Astrocyte of the cerebellum (primary cell): ENCODE results near the gene PEBP1.

Source experiments
- DNase-seq: peaks from one replicate; pipeline ENCODE4 v3.0.0-alpha.2; 2011; ENCODE audit warnings: low read depth
- H3K4me3 ChIP-seq: 2 replicates; pipeline ENCODE4 v1.5.1; 2011; ENCODE audit warnings: mild to moderate bottlenecking, low read depth, low read length, moderate library complexity
- in situ Hi-C: cut with HindIII; loops from 2 replicates; pipeline ENCODE4 v1.10.0; 2017; ENCODE audit warnings: low sequenced_read_pairs
- TF ChIP-seq, protein P1 (sequence below): IDR thresholded peaks from 2 replicates; pipeline ENCODE4 v1.5.1; 2012; ENCODE audit warnings: low read length, low read depth, moderate library complexity, mild to moderate bottlenecking; ENCODE audit errors: missing control alignments

Gene PEBP1

DNA sequence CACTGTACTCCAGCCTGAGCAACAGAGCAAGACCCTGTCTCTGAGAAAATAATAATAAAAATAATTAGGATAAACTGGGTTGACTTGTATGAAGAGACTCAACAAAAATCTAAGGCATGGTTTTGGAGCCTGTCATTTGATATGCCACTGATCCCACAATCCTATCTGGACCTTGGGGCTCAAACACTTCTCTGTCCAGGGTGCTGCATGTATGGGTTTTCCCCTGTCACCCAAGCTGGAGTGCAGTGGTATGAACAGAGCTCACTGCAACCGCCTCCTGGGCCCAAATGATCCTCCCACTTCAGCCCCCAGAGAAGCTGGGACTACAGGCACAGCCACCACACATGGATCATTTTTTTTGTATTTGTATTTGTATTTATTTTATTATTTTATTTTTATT, 26.8 kb upstream of the PEBP1 start:
- DNase-seq = no peak
- TF ChIP-seq, protein P1, sequence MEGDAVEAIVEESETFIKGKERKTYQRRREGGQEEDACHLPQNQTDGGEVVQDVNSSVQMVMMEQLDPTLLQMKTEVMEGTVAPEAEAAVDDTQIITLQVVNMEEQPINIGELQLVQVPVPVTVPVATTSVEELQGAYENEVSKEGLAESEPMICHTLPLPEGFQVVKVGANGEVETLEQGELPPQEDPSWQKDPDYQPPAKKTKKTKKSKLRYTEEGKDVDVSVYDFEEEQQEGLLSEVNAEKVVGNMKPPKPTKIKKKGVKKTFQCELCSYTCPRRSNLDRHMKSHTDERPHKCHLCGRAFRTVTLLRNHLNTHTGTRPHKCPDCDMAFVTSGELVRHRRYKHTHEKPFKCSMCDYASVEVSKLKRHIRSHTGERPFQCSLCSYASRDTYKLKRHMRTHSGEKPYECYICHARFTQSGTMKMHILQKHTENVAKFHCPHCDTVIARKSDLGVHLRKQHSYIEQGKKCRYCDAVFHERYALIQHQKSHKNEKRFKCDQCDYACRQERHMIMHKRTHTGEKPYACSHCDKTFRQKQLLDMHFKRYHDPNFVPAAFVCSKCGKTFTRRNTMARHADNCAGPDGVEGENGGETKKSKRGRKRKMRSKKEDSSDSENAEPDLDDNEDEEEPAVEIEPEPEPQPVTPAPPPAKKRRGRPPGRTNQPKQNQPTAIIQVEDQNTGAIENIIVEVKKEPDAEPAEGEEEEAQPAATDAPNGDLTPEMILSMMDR = no peak
- no peak overlapping the region for H3K4me3 ChIP-seq
- in situ Hi-C loops = no loop called here

DNA sequence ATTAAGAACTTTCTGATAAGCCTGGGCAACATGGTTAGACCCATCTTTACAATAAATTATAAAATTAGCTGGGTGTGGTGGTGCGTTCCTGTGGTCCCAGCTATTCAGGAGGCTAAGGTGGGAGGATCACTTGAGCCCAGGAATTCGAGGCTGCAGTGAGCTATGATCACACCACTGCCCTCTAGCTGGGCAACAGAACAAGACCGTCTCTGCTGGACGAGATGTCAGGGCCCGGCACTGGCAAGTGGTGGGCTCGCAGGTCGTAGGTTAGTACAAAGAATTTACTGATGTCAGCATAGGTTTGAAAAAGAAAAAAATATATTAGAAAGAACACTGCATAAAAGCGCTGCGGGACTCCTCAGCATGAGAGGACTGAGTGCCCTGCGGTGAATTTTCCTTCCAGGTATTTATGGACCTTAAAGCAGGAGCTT, 16.5 kb upstream of the PEBP1 start:
- H3K4me3 ChIP-seq = no peak overlapping the region
- TF ChIP-seq, protein P1 = no peak
- in situ Hi-C loops = no loop called here
- DNase-seq = no peak

DNA sequence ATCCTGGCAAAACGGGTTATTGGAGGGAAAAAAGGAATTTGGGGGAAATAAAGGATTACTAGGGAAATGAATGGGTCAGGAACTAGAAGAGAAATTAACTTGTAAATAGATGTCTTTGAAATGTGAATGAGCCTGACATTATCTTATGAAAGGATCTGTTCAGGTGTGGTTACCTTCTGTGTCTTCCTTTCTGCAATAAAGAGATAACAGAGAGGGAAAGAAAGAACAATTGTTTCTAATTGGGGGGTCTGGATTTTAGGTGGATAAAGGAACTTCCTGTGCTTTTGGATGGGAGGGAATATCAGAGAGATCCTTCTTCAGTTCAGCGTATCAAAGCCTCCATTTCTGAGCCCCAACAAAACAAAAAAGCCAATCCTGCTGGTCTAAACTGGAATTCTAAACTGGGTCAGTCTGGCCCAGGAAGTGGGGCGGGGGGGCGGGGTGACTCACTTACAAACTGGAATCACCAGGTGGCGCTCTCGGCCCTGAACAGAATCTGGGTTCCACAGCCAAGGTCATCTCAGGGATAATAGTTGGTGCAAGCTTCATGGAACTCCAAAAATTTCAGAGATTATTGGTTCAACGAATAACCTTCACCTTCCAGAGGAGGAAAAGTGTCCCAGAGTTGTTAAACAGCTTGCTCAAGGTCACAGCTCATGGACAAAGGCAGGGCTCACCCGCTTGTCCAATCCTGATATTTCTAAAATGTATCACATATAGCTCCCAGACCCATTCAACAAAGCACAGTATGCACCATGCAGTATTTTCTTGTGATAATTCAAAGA, 15.2 kb upstream of the PEBP1 start:
- TF ChIP-seq, protein P1 = peak; percentile 54
- DNase-seq = peak; percentile 39
- in situ Hi-C loops = no loop called here
- no peak overlapping the region for H3K4me3 ChIP-seq

DNA sequence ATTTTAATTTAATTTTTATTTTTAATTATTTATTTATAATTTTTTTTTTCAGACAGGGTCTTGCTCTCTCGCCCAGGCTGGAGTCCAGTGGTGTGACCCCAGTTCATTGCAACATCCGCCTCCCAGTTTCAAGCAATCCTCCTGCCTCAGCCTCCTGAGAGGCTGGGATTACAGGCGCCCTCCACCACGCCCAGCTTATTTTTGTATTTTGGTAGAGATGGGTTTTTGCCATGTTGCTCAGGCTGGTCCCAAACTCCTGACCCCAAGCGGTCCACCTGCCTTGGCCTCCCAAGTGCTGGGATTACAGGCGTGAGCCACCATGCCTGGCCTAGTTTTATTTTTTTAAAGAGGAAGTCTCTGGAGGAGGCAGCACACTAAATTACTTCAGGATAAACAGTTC, 13.7 kb upstream of the PEBP1 start:
- TF ChIP-seq, protein P1 = no peak
- no peak for DNase-seq
- in situ Hi-C loops = no loop called here
- H3K4me3 ChIP-seq = no peak overlapping the region

DNA sequence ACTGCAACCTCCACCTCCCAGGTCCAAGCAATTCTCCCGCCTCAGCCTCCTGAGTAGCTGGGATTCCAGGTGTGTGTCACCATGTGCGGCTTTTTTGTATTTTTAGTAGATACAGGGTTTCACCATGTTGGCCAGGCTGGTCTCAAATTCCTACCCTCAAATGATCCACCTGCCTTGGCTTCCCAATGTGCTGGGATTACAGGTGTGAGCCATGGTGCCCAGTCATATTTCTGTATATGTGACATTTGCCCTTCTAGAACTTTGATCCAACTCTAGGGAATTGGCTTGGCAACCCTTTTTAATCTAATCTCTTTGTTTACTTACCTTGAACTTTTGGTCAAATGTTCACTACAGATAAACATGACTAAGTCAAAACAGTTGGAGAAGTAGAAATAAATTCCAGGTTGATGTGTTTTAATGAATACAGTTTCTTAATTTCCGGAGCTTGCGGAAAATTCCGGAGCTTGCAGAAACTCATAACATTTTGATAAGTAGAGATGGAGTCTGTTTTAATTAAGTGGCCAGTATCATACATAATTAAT, 11.5 kb upstream of the PEBP1 start:
- DNase-seq = no peak
- TF ChIP-seq, protein P1 = no peak
- no peak overlapping the region for H3K4me3 ChIP-seq
- in situ Hi-C loops = no loop called here

DNA sequence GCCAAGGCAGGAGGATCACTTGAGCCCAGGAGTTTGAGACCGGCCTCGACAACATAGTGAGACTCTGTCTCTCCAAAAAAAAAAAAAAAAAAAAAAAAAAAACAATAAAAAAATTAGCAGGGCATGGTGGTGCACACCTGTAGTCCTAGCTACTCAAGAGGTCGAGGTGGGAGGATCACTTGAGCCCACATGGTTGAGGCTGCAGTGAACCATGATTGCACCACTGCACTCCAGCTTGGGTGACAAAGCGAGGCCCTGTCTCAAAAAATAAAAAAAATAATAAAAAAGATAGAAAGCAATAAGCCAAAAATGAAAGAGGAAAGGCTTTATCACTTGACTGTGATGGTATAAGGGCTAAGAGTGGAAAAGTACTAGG, 10.2 kb upstream of the PEBP1 start:
- in situ Hi-C loops = no loop called here
- TF ChIP-seq, protein P1 = no peak
- DNase-seq = no peak
- H3K4me3 ChIP-seq = no peak overlapping the region
